NOMO-1 treated with dmso at 0.1 percent for 144 hours (cell line): Measurements from ENCODE around the gene ZFAND3.

Experiments used
- DNase-seq: peaks from one replicate; lab custom pipeline; 2025; ENCODE audit not compliant: unreplicated experiment; lab: John Stamatoyannopoulos, UW

The ZFAND3 gene

DNA sequence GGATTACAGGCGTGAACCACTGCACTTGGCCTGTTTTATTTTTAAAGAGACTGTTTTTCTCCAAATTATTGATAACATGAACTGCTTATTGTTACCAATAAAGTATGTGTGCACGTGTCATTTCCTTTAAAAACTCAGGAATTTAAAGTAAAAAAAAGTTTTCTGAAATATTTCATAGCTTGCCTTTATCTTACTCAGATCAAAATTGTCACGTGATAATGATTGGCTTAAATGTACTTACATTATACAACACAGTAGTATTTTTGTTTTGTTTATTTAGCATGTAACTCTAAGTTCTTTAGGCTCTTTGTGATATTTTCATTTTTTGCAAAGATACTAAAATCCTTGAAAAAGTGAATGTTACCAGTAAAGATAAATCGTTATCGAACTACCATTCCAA, 174.1 kb downstream of the ZFAND3 start:
- DNase-seq, result no peak

DNA sequence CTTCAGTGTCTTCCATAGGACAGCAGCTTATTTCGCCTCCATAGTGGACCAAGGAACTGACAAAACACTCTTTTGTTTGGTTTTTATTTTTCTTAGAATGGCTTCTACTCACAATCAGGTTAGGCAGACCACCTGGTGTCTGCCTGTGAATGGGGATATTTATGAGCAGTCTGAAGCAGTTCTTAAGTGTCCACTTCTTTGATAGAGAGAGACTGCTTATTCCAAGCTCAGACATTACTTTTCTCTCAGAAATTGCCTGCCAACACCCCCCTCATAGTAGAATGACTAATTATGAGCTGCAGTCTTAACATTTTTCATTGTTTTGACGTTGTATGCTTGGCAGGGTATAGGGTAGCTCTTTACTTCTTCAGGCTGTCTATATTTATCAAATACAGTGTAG, 174.7 kb downstream of the ZFAND3 start:
- DNase-seq, result no peak

- DNase-seq, result no peak
Measured at GRCh38 chr6:37998366-37998765, 178.8 kb downstream of the ZFAND3 start.

GRCh38 chr6:38001386-38001785, 181.9 kb downstream of the ZFAND3 start:
- no peak for DNase-seq

- DNase-seq, result no peak
Measured at GRCh38 chr6:38004908-38005307, 185.4 kb downstream of the ZFAND3 start.

- DNase-seq, result no peak
Measured at GRCh38 chr6:38011937-38012336, 192.4 kb downstream of the ZFAND3 start.

GRCh38 chr6:38012573-38012972, 193.0 kb downstream of the ZFAND3 start:
- DNase-seq, result no peak

DNA sequence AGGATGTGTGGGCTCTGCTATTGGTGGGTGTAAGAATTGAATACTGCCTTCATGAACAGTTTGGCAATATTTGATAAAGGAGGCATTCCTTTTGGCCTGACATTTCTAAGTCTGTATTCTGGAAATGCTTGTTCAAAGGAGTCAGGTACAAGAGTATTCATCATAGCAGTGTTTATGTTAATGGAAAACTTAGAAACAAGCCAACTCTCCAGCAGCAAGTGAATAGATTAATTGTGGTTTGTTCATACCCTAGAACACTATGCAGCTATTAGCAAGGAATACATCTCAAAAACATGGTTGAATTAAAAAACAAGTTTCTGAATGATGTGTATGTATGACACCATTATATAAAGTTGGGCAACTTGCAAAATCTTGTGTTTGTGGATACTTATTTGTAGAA, 195.8 kb downstream of the ZFAND3 start:
- no peak for DNase-seq

DNA sequence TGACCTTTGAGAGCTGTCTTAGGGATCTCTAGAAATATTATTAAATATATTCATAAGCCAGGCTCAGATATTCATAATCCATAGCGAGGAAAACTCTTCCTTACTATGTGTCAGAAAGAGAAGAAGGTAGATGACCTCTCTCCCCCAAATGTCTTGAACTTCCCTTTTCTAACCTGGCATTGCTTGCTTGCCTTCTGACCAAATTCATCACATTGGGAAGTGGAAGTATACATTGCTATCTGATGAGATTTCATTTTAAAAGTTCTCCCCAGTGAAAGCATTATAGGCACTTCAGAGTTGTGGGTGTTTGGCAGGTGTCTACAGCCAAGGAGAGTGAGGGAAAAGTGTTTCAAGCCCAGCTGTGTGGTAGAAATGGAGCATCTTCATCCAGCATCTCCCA, 197.3 kb downstream of the ZFAND3 start:
- no peak for DNase-seq

- no peak for DNase-seq
Measured at GRCh38 chr6:38018755-38019165, 199.2 kb downstream of the ZFAND3 start.

GRCh38 chr6:38020593-38020992, 201.1 kb downstream of the ZFAND3 start:
- no peak for DNase-seq

GRCh38 chr6:38021029-38021428, 201.5 kb downstream of the ZFAND3 start:
- DNase-seq, result no peak

GRCh38 chr6:38021571-38021970, 202.0 kb downstream of the ZFAND3 start:
- no peak for DNase-seq

GRCh38 chr6:38022688-38023087, 203.2 kb downstream of the ZFAND3 start:
- no peak for DNase-seq

GRCh38 chr6:38024908-38025307, 205.4 kb downstream of the ZFAND3 start:
- DNase-seq, result no peak

DNA sequence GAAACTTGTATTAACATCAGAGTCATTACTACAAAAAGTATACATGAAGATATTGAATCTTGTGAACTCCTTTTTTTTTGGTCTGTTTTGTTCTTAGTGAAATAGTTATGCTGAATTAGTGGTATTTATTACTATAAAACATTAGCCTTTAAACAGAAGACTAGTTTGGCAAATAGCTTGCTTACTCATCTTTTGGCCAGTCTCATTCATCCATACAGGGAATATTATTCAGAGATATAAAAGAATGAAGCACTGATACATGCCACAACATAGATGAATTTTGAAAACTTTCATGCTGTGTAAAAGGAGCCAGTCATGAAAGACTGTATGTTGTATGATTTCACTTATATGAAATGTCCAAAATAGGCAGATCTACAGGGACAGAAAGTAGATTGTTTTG, 205.9 kb downstream of the ZFAND3 start:
- DNase-seq, result no peak

GRCh38 chr6:38027685-38028373, 208.3 kb downstream of the ZFAND3 start:
- DNase-seq, result no peak

DNA sequence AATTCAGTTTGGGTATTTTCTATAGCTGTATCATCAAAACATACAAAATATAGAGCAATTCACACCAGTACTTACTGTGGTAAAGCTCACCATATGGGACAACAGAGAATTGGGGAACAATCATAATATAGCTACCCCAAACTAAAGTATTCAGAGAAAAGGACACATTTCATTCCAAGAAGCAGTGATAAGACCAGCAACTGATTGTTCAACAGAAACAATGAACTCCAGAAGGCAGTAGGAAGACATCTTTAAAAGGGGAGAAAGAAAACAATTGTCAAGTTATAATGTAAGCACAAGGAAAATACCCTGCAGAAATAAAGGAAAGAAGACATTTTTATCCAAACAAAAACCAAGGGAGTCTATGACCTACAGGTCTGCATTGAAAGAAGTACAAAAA, 210.9 kb downstream of the ZFAND3 start:
- no peak for DNase-seq

DNA sequence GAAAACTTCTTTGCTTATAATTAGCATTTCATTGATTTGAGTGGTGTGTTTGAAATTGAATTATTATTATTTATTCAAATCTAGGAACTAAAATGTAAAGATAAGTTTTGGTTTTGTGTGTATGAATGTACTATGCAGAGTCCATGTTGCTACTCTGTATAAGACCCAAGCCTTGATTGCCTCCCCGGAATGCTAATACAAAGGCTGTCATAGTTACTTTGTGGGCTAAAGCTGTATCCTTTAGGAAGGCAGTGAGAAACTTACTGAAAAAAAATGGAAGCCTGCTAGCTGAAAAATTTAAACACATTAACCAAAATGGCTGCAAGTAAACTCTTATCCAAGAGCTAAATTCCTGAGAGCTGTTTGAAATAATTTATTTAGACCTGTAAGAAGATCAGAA, 213.3 kb downstream of the ZFAND3 start:
- DNase-seq, result no peak

DNA sequence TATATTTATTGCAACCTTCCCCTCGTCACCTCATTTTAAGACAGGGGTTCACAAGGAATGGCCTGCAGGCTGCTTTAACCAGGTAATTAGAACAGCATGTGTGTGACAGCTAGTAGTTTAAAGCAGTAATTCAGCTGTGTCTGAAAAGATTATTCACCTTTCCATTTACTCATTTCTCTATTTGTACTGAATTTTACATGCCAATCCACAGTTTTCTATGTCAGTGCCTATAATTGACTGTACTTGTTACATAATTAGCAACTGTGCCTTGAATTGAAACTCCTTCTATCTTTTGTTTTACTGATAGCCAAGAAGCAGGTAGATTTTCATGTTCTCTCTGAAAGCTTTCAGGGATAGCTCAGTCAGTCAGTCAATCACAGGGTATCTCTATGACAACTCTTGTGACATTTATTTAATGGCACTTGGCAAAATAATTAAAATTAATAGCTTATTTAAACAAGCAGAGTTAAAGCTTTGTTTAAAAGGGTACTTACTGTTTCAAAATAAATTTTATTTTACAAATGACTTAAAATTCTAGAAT, 214.0 kb downstream of the ZFAND3 start:
- no peak for DNase-seq

GRCh38 chr6:38034274-38034914, 214.9 kb downstream of the ZFAND3 start:
- no peak for DNase-seq

GRCh38 chr6:38035478-38035877, 216.0 kb downstream of the ZFAND3 start:
- no peak for DNase-seq

DNA sequence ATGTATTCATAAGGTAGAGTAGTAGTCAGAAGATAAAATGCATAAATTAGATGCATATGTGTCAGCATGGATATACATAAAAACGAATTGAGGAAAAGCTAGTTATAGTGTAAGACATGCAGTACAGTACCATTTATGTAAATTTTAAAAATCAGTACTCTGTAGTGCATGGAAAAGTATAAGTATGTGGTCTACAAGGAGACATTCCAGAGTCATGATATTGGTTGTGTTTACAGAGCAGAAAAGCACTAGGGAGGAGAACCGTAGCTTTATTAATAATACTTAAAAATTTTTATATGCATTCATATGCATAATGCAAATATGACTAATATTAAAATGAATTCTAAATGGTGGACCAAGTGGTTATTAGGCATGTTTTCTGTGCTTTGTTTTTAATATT, 220.0 kb downstream of the ZFAND3 start:
- no peak for DNase-seq
